HG03558 (cell line): Measurements from ENCODE around the gene MMRN1.

Experiments
- ATAC-seq: cut with Tn5 transposase; IDR thresholded peaks from one replicate; pipeline ENCODE4 v1.9.1; 2021; ENCODE audit warnings: moderate number of reproducible peaks; ENCODE audit not compliant: unreplicated experiment; ENCODE audit errors: extremely low read depth

The MMRN1 gene

GRCh38 chr4:89894649-89895550, at the start of gene MMRN1:
TSS of gene MMRN1 (plus strand) at chr4:89894854. CDS start at chr4:89894972, 118 bp downstream.
- ATAC-seq, result peak; percentile 38

DNA sequence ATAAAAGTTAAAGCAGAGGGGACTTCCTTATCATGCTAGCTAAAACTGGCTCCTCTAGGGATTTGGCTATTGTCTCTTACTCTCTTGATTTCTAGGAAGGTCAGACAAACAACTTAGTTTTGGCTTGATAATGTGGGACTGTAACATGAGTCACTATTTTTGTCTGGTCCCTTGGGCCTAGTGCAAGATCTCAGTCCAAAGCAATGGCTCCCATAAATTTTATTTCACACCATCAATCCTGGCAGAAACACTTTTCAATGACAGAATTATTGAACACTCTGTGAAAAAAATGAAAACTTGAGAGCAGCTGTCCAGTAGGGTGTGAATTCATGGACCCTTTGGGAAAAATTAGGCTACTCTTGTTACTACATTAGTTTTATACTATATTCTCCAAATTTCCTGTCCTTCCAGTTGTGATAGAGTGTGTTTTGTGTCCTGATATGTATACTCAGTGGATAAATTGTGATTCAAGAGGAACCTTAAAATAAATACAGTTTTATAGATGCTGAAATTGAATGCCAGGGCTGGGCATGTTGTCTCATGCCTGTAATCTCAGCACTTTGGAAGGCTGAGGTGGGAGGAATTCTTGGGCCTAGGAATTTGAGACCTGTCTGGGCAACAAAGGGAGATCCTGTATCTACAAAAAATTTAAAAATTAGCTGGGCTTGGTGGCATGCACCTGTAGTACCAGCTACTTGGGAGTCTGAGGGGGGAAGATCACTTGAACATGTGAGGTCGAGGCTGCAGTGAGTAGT, 46.9 kb upstream of the MMRN1 start:
- no peak for ATAC-seq

- no peak for ATAC-seq
Measured at GRCh38 chr4:89855236-89855635, 39.4 kb upstream of the MMRN1 start.

DNA sequence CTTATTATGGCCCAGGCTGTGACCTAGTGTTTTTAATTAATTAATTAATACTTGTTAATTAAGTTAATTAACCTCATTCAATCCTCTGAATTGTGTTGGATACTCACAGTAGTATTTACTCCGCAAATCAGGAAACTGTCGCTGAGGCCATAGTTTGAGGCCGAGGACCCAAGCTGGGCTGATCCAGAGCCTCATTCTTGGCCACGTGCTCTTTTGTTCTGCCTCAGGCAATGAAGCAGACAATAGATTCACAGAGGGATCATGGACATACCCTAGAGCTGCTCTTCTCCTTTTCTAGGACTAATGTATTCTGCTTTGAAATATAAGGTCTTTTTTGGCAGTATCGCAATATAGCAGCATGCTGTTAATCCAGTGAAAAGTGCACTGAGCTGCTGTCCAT, 33.7 kb upstream of the MMRN1 start:
- no peak for ATAC-seq

DNA sequence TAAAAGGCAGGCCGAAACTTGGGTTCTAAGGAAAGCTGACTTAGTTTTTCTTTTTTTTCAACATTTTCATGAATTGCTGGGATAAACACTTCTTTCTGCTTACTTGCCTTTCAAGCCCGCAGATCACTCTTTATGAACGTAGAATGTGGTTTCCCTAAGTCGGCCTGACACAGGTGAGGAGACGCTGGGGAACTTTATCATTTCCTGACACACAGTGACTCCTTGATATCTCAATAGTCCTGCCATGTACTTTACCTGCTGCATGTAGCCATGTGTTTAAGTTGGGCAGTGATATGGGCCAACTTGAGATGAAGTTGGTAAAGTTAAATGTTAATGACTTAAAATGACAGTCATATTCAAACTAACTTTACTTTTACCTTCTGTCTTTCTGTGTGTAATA, 31.1 kb upstream of the MMRN1 start:
- ATAC-seq, result no peak

DNA sequence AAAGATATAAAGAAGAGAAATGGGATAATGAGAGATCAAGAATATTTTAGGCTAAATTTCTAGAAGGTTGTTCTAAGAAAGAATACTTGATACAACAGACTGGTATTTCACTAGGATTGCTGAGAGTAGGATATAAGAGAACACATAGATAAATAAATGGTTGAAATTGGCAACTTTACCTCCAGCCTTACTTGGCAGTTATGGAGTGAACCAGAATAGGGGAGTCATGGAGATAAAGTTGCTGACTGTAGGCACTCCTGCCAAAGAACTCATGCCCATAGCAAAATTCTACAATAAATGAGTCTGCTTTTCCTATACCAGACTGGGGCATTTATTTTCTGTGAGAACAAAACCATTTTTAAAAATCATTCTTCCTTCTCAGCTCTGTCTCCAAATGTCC, 26.4 kb upstream of the MMRN1 start:
- ATAC-seq, result no peak

DNA sequence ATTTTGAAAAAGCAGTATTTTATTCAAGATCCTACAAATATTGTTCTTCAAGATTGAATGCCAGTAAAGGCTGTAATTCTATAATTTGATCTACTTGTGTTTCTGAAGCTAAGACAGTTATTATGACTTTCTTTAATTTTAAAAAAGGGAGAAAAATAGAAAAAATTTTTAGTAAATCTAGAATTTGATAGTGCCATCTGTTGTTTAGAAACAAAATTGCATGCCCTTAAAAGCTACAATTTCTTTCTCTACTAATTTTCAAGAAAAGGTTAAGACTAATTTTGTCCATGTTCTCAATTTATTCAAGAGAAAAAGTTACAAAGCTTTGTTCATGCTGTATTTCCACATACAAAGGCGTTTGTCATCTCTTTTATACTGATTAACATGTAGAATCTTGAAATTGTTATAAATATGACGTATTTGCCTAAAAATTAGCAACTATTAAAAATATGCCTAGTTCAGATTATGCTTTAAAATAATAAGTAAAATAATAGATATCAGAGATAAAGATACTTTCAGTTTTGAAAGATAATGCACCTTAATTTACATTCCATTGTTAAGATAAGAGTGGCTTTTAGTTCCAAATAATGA, 25.6 kb upstream of the MMRN1 start:
- no peak for ATAC-seq

- no peak for ATAC-seq
Measured at GRCh38 chr4:89871211-89871610, 23.4 kb upstream of the MMRN1 start.

- no peak for ATAC-seq
Measured at GRCh38 chr4:89876548-89876947, 18.1 kb upstream of the MMRN1 start.

- ATAC-seq, result no peak
Measured at GRCh38 chr4:89878611-89879010, 16.0 kb upstream of the MMRN1 start.

DNA sequence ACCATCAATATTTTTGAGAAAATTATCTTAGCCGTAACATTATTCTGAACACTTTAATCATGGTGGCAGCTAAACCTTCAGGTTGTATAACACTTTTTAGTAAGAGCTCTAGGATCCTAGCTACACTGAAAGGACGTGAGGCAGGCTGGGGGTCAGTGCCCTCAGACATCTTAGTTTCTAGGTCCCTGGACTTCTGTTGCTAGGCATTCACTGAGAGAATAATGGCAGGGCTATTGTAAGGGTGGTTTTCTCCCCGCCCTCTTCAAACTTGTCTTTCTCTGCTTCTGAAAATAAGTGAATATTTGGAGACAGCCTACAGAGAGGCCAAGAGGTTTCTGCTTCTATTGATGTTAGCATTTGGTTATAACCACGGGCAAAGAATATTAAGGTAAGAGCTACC, 15.4 kb upstream of the MMRN1 start:
- no peak for ATAC-seq

GRCh38 chr4:89889289-89889688, 5.4 kb upstream of the MMRN1 start:
- no peak for ATAC-seq

GRCh38 chr4:89897867-89898266, 3.2 kb downstream of the MMRN1 start:
- ATAC-seq, result no peak

GRCh38 chr4:89898304-89898716, 3.7 kb downstream of the MMRN1 start:
- peak; percentile 35 for ATAC-seq

- ATAC-seq, result no peak
Measured at GRCh38 chr4:89899152-89899551, 4.5 kb downstream of the MMRN1 start.

- no peak for ATAC-seq
Measured at GRCh38 chr4:89899854-89900253, 5.2 kb downstream of the MMRN1 start.

DNA sequence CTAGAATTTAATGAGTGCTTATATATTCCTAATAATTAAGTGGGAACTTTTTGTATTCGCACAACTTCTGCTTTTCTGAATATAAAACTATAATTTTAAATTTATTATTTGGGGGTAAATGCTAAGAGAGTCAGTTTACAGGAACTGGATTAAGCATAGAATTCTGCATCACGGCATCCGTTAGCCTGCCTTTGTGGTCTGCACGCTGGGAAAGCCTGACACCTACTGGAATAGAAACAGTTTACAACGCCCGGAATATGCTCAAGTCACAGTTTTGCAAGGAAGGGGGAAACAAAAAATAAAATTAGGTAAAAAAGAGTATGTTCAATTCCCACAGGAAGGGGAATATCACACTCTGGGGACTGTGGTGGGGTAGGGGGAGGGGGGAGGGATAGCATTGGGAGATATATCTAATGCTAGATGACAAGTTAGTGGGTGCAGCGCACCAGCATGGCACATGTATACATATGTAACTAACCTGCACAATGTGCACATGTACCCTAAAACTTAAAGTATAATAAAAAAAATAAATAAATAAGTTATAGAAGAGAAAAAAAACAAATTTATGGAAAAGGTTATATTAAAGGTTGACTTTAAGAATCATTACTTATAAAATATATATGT, 7.3 kb downstream of the MMRN1 start:
- peak; percentile 71 for ATAC-seq

DNA sequence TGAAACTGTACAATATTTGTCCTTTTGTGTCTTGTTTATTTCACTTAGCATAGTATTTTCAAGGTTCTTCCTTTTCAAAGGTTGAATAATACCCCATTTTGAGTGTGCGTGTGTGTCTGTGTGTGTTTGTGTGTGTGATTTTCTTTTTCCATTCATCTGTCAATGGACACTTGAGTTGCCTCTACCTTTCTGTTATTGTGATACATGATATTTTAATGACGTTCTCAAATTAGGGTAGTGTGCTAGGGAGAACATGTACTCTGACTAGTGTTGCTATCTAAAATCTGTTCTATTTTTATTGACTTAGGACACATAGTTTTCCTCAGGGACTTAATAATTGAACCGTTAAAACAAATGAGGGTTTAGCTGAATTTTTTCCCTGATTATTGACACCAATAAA, 9.9 kb downstream of the MMRN1 start:
- ATAC-seq, result no peak

- ATAC-seq, result no peak
Measured at GRCh38 chr4:89906316-89906715, 11.7 kb downstream of the MMRN1 start.

DNA sequence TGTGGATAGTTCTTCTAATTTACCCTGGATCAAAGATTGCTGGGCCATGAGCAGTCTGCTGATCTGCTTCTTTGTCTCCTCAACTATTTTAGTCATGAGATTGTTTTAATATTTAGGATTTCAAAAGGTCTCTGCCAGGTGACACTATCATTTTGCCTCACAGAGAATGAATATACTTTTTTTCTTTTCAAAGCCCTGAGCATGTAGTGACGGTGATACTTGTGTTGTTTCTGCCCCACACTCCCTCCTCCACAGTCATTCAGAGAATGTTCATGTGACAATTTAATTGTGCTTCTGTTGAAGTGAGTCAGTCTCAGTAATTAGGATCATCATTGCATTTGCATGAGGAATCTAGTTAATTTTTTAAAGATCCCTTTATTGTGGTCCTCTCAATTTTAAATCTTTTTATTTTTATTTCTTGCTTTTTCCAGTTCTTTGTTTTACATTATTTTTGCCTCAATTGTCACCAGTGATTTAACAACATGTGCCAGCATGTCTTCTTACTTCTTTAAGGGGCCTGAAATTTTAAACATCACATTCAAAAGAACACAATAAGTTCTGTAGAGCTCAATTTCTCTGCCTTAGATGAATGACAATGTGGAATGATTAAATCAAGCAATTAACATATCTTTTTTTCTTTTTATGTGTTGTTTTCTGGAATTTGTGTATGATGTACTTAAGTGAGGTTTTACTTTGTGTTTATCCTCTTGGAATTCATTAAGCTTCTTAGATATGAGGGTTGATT, 12.3 kb downstream of the MMRN1 start:
- no peak for ATAC-seq
